ENCODE measurements around the gene TAS2R50. TPM values are rescaled to one million over a fixed set of nuclear protein-coding genes. Genes with fewer than 3 reads are reported as not detected.

TAS2R50 gene
- total RNA-seq, 2 donors from 2014 or later = 1.2 TPM; not detected in 1

GRCh38 chr12:10989107-10989506 is 2.4 kb upstream of the TAS2R50 start:
- no peak for TF ChIP-seq CTCF (IDR thresholded peaks at IDR 0.05)
- H3K27me3 ChIP-seq = no peaks in the 10 kb centered on the region
- DNase-seq (ENCODE audit: low spot score) = no peak

GRCh38 chr12:10982244-10982643 is 4.5 kb downstream of the TAS2R50 start:
- H3K27ac ChIP-seq = no peak overlapping the region
- H3K9me3 ChIP-seq = no peaks in the 10 kb centered on the region
- H3K27me3 ChIP-seq = no peaks in the 10 kb centered on the region
- TF ChIP-seq CTCF (IDR thresholded peaks at IDR 0.05) = no peak
- H3K4me3 ChIP-seq = no peak overlapping the region
- H3K36me3 ChIP-seq = no peaks in the 10 kb centered on the region
- H3K4me1 ChIP-seq = no peaks in the 10 kb centered on the region
- DNase-seq (ENCODE audit: low spot score) = no peak

More at GRCh38 chr12:10989107-10989506, 2.4 kb upstream of the TAS2R50 start:
- Histone ChIP-seq H3K9me3 (no peaks in the 10 kb centered on the region), H3K4me1 (no peaks in the 10 kb centered on the region), H3K4me3 (no peak overlapping the region), H3K27ac (no peak overlapping the region), H3K36me3 (no peaks in the 10 kb centered on the region)

GRCh38 chr12:10974965-10975364 is 11.7 kb downstream of the TAS2R50 start:
- DNase-seq (ENCODE audit: low spot score) = no peak
- Histone ChIP-seq H3K4me3 (no peak overlapping the region), H3K36me3 (no peaks in the 10 kb centered on the region), H3K27ac (no peak overlapping the region), H3K4me1 (no peaks in the 10 kb centered on the region), H3K27me3 (no peaks in the 10 kb centered on the region), H3K9me3 (no peaks in the 10 kb centered on the region)
- no peak for TF ChIP-seq CTCF (IDR thresholded peaks at IDR 0.05)

- no peak overlapping the region for H3K27ac ChIP-seq
- H3K9me3 ChIP-seq = no peaks in the 10 kb centered on the region
- TF ChIP-seq CTCF (IDR thresholded peaks at IDR 0.05) = no peak
- H3K27me3 ChIP-seq = no peaks in the 10 kb centered on the region
- no peaks in the 10 kb centered on the region for H3K36me3 ChIP-seq
- no peak overlapping the region for H3K4me3 ChIP-seq
- DNase-seq (ENCODE audit: low spot score) = peak; percentile 68
- H3K4me1 ChIP-seq = peaks cover 0 to 10% of the 10 kb centered on the region in 2 donors
Observed at GRCh38 chr12:10968765-10969456, 17.8 kb downstream of the TAS2R50 start.

- peaks cover 0 to 10% of the 10 kb centered on the region in 2 donors for H3K4me1 ChIP-seq
- H3K9me3 ChIP-seq = no peaks in the 10 kb centered on the region
- no peak for DNase-seq (ENCODE audit: low spot score)
- H3K27me3 ChIP-seq = no peaks in the 10 kb centered on the region
- TF ChIP-seq CTCF (IDR thresholded peaks at IDR 0.05) = no peak
- H3K4me3 ChIP-seq = no peak overlapping the region
- no peak overlapping the region for H3K27ac ChIP-seq
- H3K36me3 ChIP-seq = no peaks in the 10 kb centered on the region
Observed at GRCh38 chr12:10967409-10967808, 19.3 kb downstream of the TAS2R50 start.

- no peak overlapping the region for H3K4me3 ChIP-seq
- H3K9me3 ChIP-seq = no peaks in the 10 kb centered on the region
- no peaks in the 10 kb centered on the region for H3K36me3 ChIP-seq
- H3K27me3 ChIP-seq = no peaks in the 10 kb centered on the region
- no peak for TF ChIP-seq CTCF (IDR thresholded peaks at IDR 0.05)
- DNase-seq (ENCODE audit: low spot score) = no peak
- H3K27ac ChIP-seq = no peak overlapping the region
- peaks cover 0 to 10% of the 10 kb centered on the region in 2 donors for H3K4me1 ChIP-seq
Observed at GRCh38 chr12:10966314-10966713, 20.4 kb downstream of the TAS2R50 start.
